Measurements from ENCODE around the gene POTEI. TPM values are rescaled to one million over a fixed set of nuclear protein-coding genes. Genes with fewer than 3 reads are reported as not detected.
"Not testable (repeated sequence)": the region's sequence is repeated elsewhere in the genome, so short reads cannot be mapped to it uniquely, and the experiment has no call there.

Gene POTEI
- total RNA-seq (2014; rRNA removed; shearing (Covaris generic)), result 0.31 and 0.33 TPM in 2 replicates
- polyA plus RNA-seq (2015; cell fraction: cytosol; rRNA removed), result 0.13 and 0.18 TPM in 2 replicates
- 0.90 and 1.3 TPM in 2 replicates for polyA plus RNA-seq (2015; cell fraction: nucleus; rRNA removed)

DNA sequence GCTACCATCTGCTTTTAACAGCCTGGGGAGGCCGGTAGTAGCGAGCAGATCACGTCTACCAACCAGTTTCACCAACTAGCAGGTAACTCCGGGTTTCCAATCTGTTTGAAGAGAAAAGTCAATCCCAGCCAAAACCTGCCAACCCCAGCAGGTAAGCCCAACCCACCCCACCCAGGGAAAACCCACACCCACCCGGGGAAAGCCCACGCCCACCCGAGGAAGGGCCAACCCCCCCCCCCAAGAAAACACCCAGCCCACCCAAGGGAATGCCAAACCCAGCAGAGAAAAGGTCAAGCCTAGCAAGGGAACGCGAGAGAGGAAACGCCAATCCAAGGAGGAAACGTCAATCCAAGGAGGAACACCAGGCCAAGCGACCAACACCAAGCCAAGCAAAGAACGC is at the start of gene POTEI:
Gene POTEI (minus strand): TSS at position 101 of the 400 bp plus-strand sequence. CDS start 93 bp downstream, at position 8.
- DNase-seq (ENCODE audit: low read depth), result not testable (repeated sequence)

GRCh38 chr2:130556441-130556840 is 47.3 kb upstream of the POTEI start:
- not testable (repeated sequence) for DNase-seq (ENCODE audit: low read depth)

GRCh38 chr2:130554178-130554577 is 45.0 kb upstream of the POTEI start:
- DNase-seq (ENCODE audit: low read depth), result not testable (repeated sequence)

GRCh38 chr2:130549475-130549874 is 40.3 kb upstream of the POTEI start:
- DNase-seq (ENCODE audit: low read depth), result not testable (repeated sequence)

DNA sequence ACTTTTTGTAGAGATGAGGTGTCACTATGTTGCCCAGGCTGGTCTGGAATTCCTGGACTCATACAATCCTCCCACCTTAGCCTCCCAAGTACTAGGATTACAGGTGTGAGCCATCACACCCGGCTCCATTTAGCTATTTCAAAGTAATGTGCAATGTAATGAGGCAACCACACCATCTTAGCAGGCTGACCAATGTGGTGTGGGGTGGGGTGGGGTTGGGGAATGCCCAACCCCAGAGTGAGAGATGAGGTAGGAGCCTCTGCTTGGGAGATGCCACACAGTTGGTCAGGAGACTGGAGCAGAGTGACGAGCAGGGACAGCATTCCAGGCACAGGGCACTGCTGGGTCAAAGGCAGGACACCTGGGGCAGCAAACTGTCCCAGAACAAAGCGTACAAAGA is 39.3 kb upstream of the POTEI start:
- not testable (repeated sequence) for DNase-seq (ENCODE audit: low read depth)

DNA sequence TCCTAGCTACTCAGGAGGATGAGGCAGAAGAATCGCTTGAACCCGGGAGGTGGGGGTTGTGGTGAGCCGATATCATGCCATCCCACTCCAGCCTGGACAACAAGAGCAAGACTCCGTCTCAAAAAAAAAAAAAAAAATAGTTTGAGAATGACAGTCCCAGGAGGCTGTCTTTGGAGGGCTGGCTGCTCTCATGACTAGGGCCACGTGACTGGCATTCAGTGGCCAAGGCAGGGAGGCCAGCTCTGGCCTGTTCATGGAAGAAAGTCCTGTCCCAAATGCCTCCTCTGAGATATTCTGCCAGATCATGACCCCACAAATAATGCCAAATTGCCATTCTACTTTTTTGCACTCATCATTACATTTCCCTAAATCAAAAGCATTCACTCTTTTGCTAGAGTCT is 35.9 kb upstream of the POTEI start:
- not testable (repeated sequence) for DNase-seq (ENCODE audit: low read depth)

DNA sequence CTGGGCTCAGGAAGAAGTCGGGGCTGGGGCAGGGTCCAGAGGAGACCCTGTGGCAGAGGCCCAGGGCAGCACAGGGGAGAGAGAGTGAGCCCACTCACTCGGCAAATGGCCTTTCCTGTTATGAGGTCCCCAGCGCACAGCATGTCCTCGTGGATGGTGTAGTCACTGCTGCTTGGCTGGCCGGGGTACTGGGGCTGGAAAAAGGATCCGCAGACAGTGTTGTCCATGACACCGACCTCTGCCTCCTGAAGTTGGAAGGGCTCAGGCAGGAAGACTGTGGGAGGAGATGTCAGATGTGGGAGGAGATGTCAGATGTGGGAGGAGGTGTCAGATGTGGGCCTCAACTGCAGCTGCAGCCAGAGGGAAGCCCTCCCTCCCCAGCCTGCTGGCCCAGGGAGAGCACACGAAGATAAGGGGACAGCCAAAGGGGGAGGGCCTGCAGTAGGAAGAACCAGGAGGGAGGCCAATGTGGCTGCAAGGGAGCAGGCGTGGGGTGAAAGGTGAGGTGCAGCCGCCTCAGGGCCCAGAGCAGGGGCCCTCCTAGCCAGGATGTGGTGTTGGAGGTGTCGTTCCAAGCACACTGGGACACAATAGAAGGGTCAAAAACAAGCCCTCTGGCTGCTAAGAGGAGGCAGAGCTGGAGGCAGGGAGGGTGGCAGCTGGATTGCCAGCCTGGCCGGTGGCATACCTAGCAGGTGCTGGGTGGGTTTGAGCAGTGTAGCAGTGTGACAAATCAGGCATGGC is 34.8 kb upstream of the POTEI start:
- DNase-seq (ENCODE audit: low read depth), result not testable (repeated sequence)

GRCh38 chr2:130542789-130543188 is 33.7 kb upstream of the POTEI start:
- DNase-seq (ENCODE audit: low read depth), result not testable (repeated sequence)

GRCh38 chr2:130538271-130538670 is 29.1 kb upstream of the POTEI start:
- not testable (repeated sequence) for DNase-seq (ENCODE audit: low read depth)

DNA sequence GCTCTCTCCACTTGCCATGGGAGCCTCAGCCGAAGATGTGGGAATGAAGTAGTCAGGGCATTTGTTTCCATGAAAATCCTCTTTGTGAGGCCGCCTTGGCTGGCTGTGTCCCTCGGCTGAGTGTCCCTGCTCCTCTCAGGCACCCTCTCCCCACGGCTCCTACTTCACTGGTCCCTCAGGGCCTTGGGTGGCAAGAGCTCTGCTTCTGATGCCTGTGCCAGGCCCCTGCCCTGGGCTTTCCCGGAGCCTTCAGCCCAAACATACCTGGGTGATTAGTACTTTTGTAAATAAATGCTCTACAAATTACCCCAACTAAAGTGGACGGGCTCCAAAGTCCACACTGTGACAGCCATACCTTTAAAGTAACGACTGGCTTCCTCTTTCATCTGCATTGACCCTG is 27.5 kb upstream of the POTEI start:
- not testable (repeated sequence) for DNase-seq (ENCODE audit: low read depth)

DNA sequence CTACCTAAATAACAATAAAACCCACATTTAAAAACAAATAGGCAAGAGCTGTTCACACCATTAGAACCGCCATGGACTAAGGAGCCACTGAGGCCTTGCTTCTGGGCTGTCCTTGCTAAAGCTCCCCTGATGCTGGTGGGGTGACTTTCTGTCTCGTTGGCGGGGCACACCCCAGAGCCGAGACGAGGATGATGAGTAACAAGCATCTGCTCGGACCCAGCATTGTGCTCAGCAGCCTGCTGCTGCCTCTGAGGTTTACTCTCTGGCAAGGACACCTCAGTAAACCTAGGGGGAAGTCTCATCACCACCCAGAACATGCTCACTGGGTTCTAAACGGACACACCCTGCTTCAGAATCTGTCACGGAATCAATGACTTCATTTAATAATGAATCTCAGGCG is 22.5 kb upstream of the POTEI start:
- DNase-seq (ENCODE audit: low read depth), result not testable (repeated sequence)

DNA sequence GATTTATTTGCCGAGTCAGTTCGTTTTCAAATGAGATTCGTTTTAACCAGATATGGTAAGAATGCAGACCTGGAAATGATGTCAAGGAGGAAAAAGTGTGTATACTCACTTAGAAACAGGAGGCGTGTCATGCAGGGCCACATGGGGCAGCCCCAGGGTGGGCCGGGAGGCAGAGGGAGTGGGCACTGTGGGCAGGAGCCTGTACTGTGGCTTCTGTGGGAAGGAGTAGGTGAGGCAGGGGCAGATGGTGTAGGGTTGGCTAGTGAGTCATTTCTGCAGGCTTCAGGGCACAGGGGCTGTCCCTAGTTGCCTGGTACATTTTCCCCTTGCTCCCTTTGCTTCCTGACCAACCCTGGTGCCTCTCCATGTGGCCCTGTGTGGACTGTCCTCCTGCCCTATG is 22.1 kb upstream of the POTEI start:
- not testable (repeated sequence) for DNase-seq (ENCODE audit: low read depth)

GRCh38 chr2:130530212-130530611 is 21.1 kb upstream of the POTEI start:
- DNase-seq (ENCODE audit: low read depth), result not testable (repeated sequence)

DNA sequence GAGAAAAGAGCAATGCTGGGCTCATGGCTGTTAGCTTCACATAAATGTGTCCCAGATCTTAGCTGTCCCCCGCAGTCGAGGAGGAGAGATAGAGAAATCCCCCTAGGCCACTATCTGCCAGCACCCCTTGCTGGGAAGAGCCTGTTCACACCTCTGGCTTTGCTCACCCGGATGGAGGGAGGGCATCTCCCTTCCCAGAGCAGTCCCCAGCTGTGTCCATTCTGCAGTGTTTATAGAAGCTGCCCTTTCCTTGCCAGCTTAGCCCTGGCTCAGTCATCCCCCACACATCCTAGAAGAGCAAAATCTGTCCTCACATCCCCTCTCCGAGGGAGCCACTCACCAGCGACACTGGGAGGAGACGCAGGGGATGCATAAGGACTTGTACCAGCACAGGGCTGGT is 20.4 kb upstream of the POTEI start:
- not testable (repeated sequence) for DNase-seq (ENCODE audit: low read depth)

GRCh38 chr2:130527365-130527967 is 18.3 kb upstream of the POTEI start:
- DNase-seq (ENCODE audit: low read depth), result not testable (repeated sequence)

DNA sequence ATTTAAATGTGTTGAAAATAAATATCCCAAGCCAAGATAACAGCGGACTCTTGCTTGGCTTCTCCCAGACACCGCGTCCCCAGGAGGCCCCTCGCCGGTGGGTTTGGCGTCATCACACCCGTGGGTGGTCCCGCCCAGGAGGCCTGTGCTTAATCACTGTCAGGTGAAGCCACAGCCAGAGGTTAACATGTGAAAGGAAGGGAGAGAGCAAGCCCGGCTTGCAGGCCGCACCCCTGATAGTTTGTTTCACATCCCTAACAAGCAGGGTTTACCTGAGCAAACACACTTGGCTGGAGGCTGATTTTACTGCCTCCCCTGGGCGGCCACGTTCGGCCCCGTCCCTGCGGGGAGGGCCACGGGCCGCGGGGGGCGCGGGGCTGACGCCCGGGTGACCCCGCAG is 13.3 kb upstream of the POTEI start:
- DNase-seq (ENCODE audit: low read depth), result not testable (repeated sequence)

GRCh38 chr2:130520992-130521391 is 11.9 kb upstream of the POTEI start, which contains the start of gene CFC1B:
CFC1B (plus strand) TSS chr2:130521222; CDS start chr2:130521485, 263 bp downstream.
- not testable (repeated sequence) for DNase-seq (ENCODE audit: low read depth)

- not testable (repeated sequence) for DNase-seq (ENCODE audit: low read depth)
These were observed 9.5 kb upstream of the POTEI start for GRCh38 chr2:130518516-130519106.

DNA sequence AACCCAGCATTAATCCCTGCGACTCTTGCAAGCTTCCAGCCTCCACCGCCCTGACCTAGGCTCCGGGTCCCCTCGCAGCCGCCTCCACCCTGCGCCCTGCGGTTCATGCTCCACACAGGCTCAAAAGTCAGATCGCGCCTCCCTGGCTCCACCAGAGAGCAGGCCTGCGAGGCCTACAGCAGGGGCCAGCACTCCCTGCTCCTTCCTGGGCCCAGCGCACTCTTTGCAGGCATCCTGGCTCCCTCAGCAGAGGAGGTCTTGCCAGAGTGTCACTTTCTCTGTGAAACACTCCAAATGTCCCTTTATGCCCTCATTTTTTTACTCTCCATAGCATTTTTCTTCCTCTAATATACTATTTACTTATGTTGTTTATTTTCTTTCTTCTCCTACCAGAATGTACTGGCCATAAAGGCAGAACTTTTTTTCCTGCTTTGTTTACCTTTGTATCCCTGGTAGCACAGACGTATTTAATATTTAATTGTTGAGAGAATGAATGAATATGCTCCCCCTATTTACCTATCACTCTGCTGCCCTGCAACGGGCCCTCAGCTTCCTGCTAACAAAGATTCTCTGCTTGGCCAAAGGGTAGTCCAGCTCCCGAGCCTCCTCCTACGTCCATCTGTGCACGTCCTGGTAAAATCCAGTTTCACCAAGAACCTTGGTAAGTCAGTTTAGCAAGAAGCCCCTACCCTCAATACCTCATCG is 2.8 kb upstream of the POTEI start:
- DNase-seq (ENCODE audit: low read depth), result not testable (repeated sequence)

DNA sequence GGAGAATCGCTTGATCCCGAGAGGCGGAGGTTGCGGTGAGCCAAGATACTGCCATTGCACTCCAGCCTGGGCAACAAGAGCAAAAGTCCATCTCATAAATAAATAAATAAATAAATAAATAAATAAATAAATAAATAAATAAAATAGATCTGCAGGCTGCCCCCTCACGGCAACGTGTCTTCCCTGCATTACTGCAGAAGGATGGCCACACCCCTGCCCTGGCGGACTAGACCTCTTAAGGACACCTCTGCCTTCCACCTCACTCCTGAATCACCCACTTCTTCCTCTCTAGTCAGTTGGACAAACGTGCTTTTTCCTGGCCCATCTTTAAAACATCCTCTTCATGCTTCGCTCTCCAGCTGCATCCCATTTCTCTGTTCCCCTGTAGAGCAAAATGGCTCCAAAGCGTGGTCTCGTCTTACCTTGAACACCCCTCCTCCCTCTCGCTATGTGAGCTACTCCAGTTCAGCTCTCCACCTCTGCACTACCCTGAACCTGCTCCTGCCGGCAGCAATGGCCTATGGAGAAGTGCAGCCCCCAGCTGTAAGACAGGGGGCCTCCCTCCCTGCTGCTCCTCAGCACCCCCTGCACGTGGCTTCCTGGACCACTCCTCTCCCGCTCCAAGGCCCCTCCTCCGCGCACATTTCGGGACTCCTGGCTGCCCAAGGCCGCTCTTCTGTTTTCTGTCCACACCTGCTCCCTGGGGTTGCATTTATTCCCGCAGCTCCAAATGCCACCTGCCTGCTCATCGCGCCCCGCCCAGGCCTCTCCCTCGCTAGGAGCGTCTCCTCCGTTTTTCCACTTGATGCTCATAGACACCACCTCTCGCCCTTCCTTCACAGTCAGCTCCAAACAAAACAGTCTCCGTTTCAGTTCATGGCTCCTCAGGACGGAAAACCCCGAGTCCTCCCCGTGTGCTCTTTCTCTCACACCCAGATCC is 1.9 kb upstream of the POTEI start:
- DNase-seq (ENCODE audit: low read depth), result not testable (repeated sequence)

All from HT1080 (cell line).